ENCODE measurements around the gene ITPR1.

GRCh38 chr3:4888913-4889846 is 396.0 kb downstream of the ITPR1 start:
- no peak for TF ChIP-seq EZH2 (IDR thresholded peaks at IDR 0.05; ENCODE audit: low read depth)
- no peak for TF ChIP-seq CTCF (conservative IDR thresholded peaks at IDR 0.05)

All from PC-9 (cell line).